Upper lobe of left lung (tissue), 4 donors: Measurements from ENCODE around the gene GPR34.

ENCODE experiments used
- CTCF ChIP-seq, 6 experiments: fragments of 450-650 bp in 4 of 6; fragments of 200-600 bp in 2 of 6; sonication (generic) in 2 of 6; IDR thresholded peaks; one replicate each; pipeline ENCODE4 v1.5.1; 2016 to 2019; ENCODE audit warnings: antibody characterized with exemption in 6 of 6
- POLR2AphosphoS5 ChIP-seq, 2 donors: sonication (generic); formaldehyde crosslinking; IDR thresholded peaks; one replicate each; pipeline ENCODE4 v1.5.1; 2017; ENCODE audit warnings: antibody characterized with exemption in 2 of 2

DNA sequence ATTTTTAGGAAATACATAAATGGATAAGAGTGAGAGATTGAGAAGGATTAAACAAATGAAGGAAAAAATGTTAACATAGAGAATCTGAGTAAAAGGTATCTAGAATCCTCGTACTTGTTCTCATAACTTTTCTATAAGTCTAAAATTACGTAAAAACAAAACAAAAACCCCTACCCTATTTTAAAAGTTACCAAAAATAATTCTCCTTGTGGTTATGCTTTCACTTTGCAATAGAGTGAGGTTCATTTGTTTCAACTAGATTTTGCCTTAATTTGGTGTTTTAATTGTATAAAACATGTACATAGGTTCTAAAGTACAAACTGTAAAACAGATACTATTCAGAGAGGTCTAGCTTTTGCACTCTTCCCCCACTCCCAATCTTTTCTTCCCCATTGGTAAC lies 3.8 kb upstream of the GPR34 start:
- TF ChIP-seq CTCF (IDR thresholded peaks at IDR 0.05) (no peak), POLR2AphosphoS5 (IDR thresholded peaks at IDR 0.05) (no peak)
